Body of pancreas (tissue), 4 donors: Measurements from ENCODE around the gene UBAP1. TPM values are rescaled to one million over a fixed set of nuclear protein-coding genes. Genes with fewer than 3 reads are reported as not detected.
"Not testable (repeated sequence)": the region's sequence is repeated elsewhere in the genome, so short reads cannot be mapped to it uniquely, and the experiment has no call there.

Source experiments
- ATAC-seq: fragments of 150-250 bp; one replicate; pipeline ENCODE4 v1.9.1; 2016
- DNase-seq, 4 donors: peaks; one replicate each; pipeline ENCODE4 v3.0.0-alpha.2; 2019
- H3K27ac ChIP-seq, 4 donors: fragments of 200-600 bp; sonication (generic); 1 replicate in 3 of 4; 2 replicates in 1 of 4; pipeline versions ENCODE4 v1.5.1 to v1.6.1; 2016 to 2019; ENCODE audit warnings: mild to moderate bottlenecking in 1 of 4, mixed read lengths in 1 of 4, moderate library complexity in 1 of 4
- H3K27me3 ChIP-seq, 2 donors: fragments of 200-600 bp; sonication (generic); one replicate each; pipeline ENCODE4 v1.6.0; 2016; ENCODE audit warnings: mild to moderate bottlenecking in 1 of 2
- H3K36me3 ChIP-seq, 2 donors: fragments of 200-600 bp; sonication (generic); replicated peaks in 1 of 2; 2 replicates each; pipeline ENCODE4 v1.5.1; 2016; ENCODE audit warnings: low read depth in 2 of 2; ENCODE audit not compliant: insufficient read depth in 1 of 2
- H3K4me1 ChIP-seq: fragments of 200-600 bp; sonication (generic); one replicate; pipeline ENCODE4 v1.6.0; 2016
- H3K4me3 ChIP-seq, 2 donors: fragments of 200-600 bp; sonication (generic); 1 replicate in 1 of 2; 2 replicates in 1 of 2; pipeline ENCODE4 v1.5.1; 2016 to 2019
- H3K9me3 ChIP-seq, 3 donors: fragments of 200-600 bp; sonication (generic); 1 replicate in 2 of 3; 2 replicates in 1 of 3; pipeline ENCODE4 v1.5.1; 2016
- POLR2A ChIP-seq, 3 donors: fragments of 450-650 bp; IDR thresholded peaks; one replicate each; pipeline ENCODE4 v1.6.1; 2016; ENCODE audit warnings: antibody characterized with exemption in 3 of 3, mild to moderate bottlenecking in 2 of 3
- WGBS, 2 donors: methylation state at CpG; one replicate each; pipeline ENCODE4 v1.1.5; 2017; 5-methylcytosine and 5-hydroxymethylcytosine counted together
- intact Hi-C: fragments of 100-400 bp; cut with DNase I; formaldehyde crosslinking; loops from one replicate; pipeline ENCODE4 v1.15.1; 2023
- total RNA-seq, 2 donors: library from RNA; depleted of rRNA; stranded (reverse); fragments of >200 nt; gene quantifications; one replicate each; pipeline ENCODE4 v1.1.0, GENCODE V29; 2016
- TF ChIP-seq, protein P1 (sequence below), 7 experiments: fragments of 450-650 bp in 4 of 7; fragments of 200-600 bp in 3 of 7; sonication (generic) in 3 of 7; IDR thresholded peaks; one replicate each; pipeline ENCODE4 v1.5.1; 2016 to 2019; ENCODE audit warnings: antibody characterized with exemption in 7 of 7

The UBAP1 gene
- total RNA-seq: 10 to 100 TPM; 18.9 to 19.1 TPM

DNA sequence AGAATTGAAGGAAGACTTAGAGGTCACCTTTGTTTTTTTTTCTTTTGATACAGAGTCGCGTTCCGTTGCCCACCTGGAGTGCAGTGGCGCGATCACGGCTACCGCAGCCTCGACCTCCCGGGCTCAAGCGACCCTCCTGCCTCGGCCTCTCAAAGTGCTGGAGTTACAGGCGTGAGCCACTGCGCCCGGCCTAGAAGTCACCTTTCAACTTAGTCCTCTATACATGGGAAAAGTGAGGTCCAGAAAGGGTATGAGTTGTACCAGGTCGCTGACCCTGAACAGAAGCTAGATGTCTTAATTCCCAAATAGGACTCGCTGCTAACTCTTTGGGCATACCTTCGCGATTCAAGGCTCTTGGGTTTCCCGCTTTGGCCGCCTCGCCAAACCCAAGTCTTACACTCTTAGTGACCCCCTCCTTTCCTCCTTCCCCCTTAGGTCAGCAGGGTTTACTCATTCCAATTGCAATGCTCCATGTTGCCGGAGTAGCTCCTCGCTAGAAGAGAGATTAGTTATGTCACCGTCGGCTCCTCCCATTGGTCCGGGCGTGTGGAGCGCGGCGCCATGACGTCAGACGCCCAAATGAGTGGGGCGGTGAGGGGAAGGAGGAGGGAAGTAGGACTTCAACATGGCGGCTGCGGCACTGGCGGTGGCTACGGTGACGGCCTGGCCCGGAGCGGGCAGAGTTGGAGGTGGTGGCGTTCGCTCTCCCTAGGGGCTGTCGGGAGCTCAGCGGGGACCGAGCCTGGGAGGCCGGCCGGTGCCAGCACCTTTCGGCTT, at the start of gene UBAP1:
TSS of gene UBAP1 (plus strand) at position 608 of the 777 bp plus-strand sequence. CDS start 41,872 bp downstream, outside the sequence.
- TF ChIP-seq, protein P1, sequence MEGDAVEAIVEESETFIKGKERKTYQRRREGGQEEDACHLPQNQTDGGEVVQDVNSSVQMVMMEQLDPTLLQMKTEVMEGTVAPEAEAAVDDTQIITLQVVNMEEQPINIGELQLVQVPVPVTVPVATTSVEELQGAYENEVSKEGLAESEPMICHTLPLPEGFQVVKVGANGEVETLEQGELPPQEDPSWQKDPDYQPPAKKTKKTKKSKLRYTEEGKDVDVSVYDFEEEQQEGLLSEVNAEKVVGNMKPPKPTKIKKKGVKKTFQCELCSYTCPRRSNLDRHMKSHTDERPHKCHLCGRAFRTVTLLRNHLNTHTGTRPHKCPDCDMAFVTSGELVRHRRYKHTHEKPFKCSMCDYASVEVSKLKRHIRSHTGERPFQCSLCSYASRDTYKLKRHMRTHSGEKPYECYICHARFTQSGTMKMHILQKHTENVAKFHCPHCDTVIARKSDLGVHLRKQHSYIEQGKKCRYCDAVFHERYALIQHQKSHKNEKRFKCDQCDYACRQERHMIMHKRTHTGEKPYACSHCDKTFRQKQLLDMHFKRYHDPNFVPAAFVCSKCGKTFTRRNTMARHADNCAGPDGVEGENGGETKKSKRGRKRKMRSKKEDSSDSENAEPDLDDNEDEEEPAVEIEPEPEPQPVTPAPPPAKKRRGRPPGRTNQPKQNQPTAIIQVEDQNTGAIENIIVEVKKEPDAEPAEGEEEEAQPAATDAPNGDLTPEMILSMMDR (IDR thresholded peaks at IDR 0.05): peak in 3 of 7 experiments; percentile 15 to 39 (median 34)
- peak; percentile 90 to 96 (median 94) for TF ChIP-seq POLR2A (IDR thresholded peaks at IDR 0.05)
- Histone ChIP-seq H3K27ac (peak within 1 kb of the TSS; percentile 90 to 99 (median 96)), H3K9me3 (no peaks in the 10 kb centered on the region), H3K27me3 (no peaks in the 10 kb centered on the region), H3K4me1 (peaks cover 10% of the 10 kb centered on the region), H3K4me3 (peak within 1 kb of the TSS; percentile 58 to 65), H3K36me3 (no peaks in the 10 kb centered on the region)
- WGBS, 2 donors: 0% methylated on average over 13 to 48 of the region's 48 CpGs
- intact Hi-C loops: no loop called here
- ATAC-seq (peak; percentile 100), DNase-seq (peak; percentile 97 to 98 (median 97))

DNA sequence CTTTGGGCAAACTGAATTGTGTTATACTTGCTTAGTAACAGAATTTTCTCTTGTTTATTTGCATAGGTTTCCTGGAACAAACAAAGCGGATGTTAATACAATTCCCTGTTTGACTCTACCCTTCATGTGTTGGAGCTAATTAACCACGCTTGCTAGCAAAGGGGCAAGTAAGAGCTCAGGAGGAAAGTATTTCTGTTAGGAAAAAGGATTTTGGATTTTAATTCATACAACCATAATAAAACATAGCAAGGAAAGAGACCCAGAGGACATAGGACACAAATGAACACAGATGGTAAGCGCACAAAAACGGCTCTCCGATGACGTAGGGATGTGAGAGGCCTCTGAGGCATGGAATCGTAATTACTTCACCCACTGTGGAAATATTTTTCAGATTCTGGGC, 47.3 kb upstream of the UBAP1 start:
- peaks cover 6% of the 10 kb centered on the region for H3K4me1 ChIP-seq
- no peak for ATAC-seq
- H3K27me3 ChIP-seq: no peaks in the 10 kb centered on the region
- no peaks in the 10 kb centered on the region for H3K9me3 ChIP-seq
- H3K27ac ChIP-seq: no peak overlapping the region
- TF ChIP-seq, protein P1 (IDR thresholded peaks at IDR 0.05): no peak
- TF ChIP-seq POLR2A (IDR thresholded peaks at IDR 0.05): no peak
- 90% methylated on average over 7 of the region's 7 CpGs for WGBS, 2 donors
- DNase-seq: no peak
- no peaks in the 10 kb centered on the region for H3K36me3 ChIP-seq
- intact Hi-C loops: no loop called here
- H3K4me3 ChIP-seq: no peak overlapping the region

DNA sequence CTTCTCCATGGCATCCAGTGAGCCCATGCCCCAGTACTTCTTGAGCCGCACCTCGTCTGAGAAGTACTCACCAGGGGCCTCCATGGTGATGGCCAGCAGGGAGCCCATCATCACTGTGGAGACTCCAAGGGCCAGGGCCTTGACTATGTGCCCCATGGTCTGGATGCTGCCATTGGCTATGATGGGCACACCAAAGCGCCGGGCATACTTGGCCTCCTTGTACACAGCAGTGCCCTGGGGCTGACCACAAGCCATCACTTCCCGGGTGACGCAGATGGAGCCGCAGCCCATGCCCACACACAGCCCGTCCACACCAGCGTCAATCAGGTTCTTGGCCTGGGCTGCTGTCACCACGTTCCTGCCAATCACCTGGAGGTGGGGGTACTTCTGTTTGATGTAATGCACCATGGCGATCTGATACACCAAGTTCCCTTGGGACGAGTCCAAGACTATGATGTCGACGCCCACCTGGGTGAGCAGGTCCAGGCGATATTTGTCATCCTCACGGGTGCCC, 45.4 kb upstream of the UBAP1 start:
- ATAC-seq (no peak), DNase-seq (no peak)
- H3K4me3 ChIP-seq: no peak overlapping the region
- no peaks in the 10 kb centered on the region for H3K4me1 ChIP-seq
- no peak for TF ChIP-seq POLR2A (IDR thresholded peaks at IDR 0.05)
- TF ChIP-seq, protein P1 (IDR thresholded peaks at IDR 0.05): no peak
- no peaks in the 10 kb centered on the region for H3K36me3 ChIP-seq
- H3K27me3 ChIP-seq: no peaks in the 10 kb centered on the region
- 86% methylated on average over 16 of the region's 16 CpGs; no CpG with 5 or more reads in 1 of the 2 donors for WGBS, 2 donors
- H3K27ac ChIP-seq: no peak overlapping the region
- intact Hi-C loops: no loop called here
- H3K9me3 ChIP-seq: no peaks in the 10 kb centered on the region

DNA sequence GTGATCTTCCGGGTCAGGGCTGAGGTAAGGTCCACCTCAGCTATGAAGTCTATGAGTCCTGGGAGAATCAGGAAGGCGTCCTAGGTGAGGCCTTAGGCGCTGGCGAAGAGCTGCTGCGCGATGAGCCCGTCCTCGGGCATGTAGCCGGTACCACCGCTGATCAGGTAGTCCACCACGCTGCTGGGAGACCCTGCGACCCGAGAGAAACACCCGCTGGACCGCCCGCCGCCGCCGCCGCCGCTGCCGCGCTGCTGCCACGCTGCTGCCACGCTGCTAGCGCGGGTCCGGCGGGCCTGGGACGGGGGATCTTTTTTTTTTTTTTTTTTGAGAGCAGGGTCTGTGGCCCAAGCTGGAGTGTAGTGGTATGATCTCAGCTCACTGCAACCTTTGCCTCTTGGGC, 44.3 kb upstream of the UBAP1 start:
- Histone ChIP-seq H3K4me3 (no peak overlapping the region), H3K4me1 (peaks cover 3% of the 10 kb centered on the region), H3K27me3 (no peaks in the 10 kb centered on the region), H3K27ac (no peak overlapping the region), H3K9me3 (no peaks in the 10 kb centered on the region), H3K36me3 (no peaks in the 10 kb centered on the region)
- ATAC-seq: no peak
- no peak for DNase-seq
- WGBS, 2 donors: 84 to 92% methylated on average over 7 to 30 of the region's 30 CpGs
- TF ChIP-seq, protein P1 (IDR thresholded peaks at IDR 0.05): no peak
- TF ChIP-seq POLR2A (IDR thresholded peaks at IDR 0.05): no peak
- intact Hi-C loops: no loop called here

DNA sequence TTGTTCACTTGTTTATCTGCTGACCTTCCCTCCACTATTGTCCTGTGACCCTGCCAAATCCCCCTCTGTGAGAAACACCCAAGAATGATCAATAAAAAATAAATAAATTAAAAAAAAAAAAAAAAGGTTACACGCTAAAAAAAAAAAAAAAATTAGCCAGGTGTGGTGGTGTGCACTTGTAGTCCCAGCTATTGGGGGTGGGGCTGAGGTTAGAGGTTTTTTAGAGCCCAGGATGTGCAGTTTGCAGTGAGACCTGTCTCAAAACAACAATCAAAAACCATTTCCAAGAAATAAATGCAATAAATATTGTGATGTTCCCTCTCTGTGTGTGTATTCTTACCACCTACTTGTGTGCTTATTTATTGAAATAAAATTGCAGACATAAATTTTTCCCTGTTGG, 40.2 kb upstream of the UBAP1 start:
- H3K4me3 ChIP-seq, H3K36me3 ChIP-seq, H3K4me1 ChIP-seq, H3K9me3 ChIP-seq, H3K27me3 ChIP-seq, intact Hi-C loops, ATAC-seq, DNase-seq, H3K27ac ChIP-seq: not testable (repeated sequence)
- WGBS, 2 donors: 29 to 38% methylated on average over 1 of the region's 1 CpG
